Measurements from ENCODE around the gene BPHL.
"Not testable (repeated sequence)": the region's sequence is repeated elsewhere in the genome, so short reads cannot be mapped to it uniquely, and the experiment has no call there.

Gene BPHL

DNA sequence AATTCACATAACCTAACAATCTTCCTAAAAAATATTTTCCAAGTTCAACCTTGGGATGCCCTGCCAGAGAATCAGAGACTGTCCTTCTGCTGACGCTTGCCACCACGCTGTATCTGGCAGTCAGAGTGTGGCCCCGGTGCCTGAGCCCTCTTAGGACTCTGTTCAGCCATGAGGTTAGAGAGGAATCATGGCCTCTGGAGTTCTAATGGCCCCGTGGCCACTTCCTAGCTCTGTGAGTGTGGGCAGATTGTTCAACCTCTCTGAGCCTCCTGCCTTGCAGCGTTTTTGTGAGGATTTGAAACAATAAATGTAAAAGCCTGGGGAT is 2.2 kb downstream of the BPHL start:
- H3K4me3 ChIP-seq (ENCODE audit: low read depth, low read length), result no peak overlapping the region

DNA sequence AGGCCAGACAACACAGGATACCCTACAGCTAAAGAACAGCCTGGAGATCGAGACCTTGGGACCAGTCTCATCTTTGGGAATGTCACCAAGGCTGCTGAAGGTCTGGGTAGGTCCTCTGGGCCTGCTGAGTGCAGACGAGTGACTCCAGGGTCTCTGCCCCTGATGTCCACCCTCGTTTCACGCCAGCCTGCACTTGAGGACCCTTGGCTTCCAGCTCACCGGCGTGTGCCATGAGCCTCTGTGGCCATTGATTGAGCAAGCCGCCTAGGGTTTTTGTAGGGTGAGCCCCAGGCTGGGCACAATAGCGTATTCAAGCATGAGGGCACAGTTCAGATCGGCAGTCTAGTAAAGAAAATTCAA is 4.3 kb downstream of the BPHL start:
- H3K4me3 ChIP-seq (ENCODE audit: low read depth, low read length), result no peak overlapping the region

DNA sequence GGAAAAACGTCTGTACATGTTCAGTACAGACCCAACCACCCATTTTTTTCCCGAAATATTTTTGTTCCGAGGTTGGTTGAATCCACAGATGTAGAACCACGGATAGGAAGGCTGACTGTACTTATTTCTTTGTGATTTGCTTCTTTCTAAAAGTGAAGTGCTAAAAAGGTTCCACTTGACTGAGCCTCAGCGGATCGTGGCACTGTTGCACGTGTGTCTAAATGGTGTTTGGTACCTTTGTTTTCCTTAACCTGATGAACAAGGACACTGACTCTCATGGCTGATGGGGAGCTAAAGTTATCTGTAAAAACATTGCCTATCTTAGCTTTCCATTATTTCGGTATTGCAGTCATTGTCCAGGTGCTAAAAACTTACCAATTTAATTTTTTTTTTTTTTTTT is 6.2 kb downstream of the BPHL start:
- no peak overlapping the region for H3K4me3 ChIP-seq (ENCODE audit: low read depth, low read length)

DNA sequence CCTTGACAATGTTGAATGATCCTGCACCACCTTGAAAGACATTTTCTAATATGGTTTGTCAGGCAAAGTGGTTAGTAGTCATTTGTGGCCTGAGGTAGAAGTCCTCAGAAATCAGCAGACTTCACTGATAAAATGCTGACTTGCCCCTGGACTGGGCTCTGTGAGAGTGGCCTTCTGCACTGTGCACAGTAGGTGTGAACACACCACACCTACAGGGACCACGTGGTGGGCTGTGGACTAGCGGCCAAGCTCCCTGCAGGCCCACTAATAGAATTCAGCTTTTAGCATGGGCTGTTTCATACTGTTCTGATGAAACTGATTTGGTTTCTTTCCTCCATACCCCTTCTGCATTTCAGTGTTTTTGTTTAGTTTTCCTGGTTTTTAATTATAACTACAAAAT is 7.3 kb downstream of the BPHL start:
- no peak overlapping the region for H3K4me3 ChIP-seq (ENCODE audit: low read depth, low read length)

DNA sequence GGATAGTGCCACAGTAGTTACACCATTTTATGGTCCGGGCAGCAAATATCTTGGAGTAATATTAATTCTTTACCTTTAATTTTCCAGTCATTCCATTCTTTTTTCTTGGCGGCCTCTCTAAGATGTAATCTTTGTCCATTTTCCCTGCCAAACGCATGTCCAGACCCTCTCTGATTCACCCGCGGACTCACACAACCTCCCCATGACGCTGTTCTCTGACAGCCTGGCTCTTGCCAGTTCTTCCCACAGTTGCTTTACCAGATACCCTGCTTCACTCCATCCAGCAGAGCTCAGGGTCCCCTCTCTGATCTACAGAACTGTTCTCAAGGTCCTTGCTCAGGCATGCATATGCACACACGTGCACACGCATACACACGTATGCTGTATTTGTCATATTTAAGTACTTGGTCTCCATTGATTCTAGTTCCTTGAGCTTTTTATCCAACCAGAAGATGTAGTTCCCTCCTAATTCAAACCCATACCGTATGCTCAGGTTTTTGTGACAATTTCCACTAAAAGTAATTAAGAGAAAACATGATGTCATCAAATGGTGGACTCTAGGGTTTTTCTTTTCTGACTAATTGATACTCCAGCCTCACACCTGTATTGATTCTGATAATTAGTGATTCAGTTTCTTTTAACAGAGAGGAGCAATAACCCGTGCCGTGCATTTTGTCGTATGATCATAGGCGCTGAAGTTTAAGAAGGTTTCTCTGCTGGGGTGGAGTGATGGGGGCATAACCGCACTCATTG is 10.0 kb downstream of the BPHL start:
- H3K4me3 ChIP-seq (ENCODE audit: low read depth, low read length), result no peak overlapping the region

DNA sequence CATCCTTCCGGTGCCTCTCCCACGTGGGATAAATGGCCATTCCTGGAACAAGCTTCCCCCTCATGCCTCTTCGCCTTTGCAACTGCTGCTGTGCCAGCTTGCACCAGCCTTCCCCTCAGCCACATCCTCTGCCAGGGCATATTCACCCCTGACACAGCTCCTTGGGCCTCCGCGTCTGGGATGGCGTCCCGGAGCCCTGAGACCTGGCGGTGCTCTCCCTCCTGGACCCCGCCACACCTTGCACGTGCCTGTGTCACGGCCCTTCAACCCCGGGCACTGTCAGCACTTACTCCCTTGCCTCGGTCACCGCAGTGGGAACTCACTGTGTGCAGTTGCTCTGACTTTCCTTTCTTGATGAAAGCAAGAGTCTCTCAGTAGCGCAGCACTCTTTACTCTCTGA is 13.2 kb downstream of the BPHL start:
- H3K4me3 ChIP-seq (ENCODE audit: low read depth, low read length), result no peak overlapping the region

DNA sequence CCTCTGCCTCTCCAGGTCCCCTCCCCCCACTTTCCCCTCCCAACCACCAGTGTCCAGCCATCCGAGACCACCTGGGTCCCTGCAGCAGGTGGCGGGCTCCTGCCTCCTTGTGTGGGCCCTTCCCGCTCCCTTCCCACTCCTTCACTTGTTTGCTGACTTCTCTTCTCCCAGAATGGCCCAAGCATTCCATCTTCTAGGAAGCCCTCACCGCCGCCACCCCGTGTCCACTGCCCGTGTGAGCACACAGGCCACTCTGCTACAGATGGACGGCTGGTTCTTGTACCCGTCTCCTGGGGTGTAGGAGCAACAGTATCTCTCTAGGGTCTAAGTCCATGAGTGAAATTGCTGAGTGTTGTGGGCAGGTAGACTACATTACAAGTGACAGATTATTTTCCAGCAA is 15.0 kb downstream of the BPHL start:
- no peak overlapping the region for H3K4me3 ChIP-seq (ENCODE audit: low read depth, low read length)

DNA sequence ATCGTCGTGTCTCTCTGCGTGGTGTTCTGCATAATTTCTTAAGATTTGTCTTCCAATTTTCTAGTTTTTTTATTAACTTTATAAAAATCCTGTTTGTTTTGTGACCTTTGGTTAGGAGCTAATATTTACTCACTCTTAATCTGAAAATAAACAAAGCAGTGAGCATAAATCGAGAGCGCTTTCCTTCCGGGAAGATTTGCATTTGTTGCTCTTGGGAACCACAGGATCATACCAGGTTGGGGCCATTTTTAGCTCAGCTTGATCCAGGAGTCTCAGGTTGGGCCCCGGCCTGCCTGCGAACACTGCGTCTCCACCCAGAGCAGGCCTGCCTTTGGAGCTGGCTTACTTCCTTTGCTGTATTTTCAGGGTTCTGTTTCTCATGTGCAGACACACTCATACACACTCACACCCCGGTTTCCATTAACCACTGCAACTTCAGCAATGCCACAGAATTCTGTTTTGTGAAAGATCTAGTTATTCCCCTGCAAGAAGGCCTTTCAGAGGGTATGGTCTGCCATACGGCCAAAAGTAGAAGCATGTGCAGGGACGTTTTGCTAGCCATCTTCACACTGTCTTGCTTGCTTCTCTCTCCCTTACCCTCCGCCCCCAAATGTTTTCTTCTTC is 17.3 kb downstream of the BPHL start:
- H3K4me3 ChIP-seq (ENCODE audit: low read depth, low read length), result no peak overlapping the region

DNA sequence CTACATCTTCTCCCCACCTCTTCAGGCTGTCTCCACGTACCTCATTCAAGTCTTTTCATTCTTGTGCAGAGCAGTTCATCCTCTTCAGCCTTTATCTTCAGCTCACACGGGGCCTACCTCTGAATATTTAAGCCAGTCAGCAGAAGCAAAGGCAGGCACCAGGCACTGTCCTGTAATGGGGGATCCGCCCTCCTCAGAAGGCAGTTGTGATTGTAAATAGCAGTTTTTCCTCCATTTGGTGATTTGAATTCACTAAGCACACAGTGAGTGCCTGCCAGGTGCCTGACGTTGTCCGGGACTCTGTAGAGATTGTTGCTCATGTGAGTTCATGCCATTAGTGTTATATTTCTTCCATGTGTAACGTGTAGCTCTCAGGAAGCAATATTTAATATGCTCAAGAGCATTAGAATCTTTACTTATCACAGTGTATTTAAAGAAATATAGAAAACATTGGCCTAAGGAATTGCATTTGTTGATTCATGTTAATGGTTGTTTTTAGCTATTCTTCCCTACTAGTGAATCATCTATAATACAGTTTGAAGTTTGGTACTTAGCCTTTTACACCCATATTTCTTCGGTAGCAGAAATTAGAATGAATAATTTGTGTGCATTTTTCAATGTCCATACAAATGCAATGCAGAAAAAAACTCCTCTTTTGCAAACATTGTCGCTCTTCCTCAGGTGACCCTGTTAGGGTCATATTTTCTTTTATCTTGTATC is 17.9 kb downstream of the BPHL start:
- H3K4me3 ChIP-seq (ENCODE audit: low read depth, low read length), result no peak overlapping the region

DNA sequence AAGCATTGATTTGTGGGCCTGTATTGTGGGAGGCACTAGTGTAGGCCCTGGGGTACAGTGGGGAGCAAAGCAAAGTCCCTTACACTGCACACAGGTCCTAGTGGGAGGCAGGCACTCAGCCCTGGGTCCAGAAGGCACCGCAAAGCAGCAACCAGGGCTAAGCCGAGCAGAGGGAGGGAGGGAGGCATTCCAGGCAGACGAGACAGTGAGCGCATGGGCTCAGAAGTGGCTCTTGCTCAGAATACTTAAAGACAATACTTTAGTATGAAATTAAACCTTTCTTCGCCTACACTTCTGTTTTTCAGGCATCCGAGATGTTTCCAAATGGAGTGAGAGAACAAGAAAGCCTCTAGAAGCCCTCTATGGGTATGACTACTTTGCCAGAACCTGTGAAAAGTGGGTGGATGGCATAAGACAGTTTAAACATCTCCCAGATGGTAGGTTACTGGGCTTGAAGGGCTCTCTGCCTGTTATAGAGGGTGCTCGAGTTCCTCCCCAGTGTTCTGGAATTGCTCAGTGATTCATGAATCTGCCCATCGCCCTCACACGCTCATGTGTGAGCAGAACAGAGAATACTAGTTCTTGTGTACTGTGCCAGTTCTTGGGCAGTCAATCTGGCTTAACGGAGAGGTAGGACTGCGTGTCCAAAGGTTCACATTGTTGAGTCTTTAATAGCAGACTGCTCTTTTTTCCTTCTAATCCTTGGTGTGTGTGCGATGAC is 18.7 kb downstream of the BPHL start:
- H3K4me3 ChIP-seq (ENCODE audit: low read depth, low read length), result no peak overlapping the region

DNA sequence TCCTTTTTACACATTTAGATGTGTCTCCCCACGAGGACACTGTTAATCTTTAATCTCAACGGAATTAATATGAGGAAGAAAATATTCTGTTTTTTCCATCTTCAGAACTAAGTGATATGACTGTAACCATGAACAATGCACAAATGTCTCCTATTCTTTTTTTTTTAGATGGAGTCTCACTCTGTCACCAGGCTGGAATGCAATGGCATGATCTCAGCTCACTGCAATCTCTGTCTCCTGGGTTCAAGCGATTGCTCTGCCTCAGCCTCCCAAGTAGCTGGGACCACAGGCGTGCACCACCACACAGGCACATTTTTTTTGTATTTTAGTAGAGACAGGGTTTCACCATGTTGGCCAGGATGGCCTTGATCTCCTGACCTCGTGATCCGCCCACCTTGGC is 19.4 kb downstream of the BPHL start:
- H3K4me3 ChIP-seq (ENCODE audit: low read depth, low read length), result not testable (repeated sequence)

DNA sequence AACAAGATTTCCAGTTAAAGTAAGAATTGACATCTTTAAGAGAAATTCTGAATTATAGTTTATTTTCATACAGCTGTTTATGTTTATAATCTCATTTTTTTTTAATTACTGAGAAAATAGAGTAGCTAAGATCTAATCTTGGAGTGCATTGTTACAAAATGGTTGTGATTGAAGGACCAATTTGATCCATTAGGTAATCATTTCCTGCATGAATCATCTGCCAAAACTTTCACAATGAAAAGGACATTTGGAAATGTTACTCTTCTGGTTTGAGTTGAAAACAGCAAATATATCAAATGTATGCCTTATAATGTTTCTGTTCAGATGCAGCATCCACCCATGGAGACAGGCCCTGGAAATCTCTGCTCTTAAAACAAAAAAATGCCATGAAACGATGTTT is 19.8 kb downstream of the BPHL start:
- no peak overlapping the region for H3K4me3 ChIP-seq (ENCODE audit: low read depth, low read length)

DNA sequence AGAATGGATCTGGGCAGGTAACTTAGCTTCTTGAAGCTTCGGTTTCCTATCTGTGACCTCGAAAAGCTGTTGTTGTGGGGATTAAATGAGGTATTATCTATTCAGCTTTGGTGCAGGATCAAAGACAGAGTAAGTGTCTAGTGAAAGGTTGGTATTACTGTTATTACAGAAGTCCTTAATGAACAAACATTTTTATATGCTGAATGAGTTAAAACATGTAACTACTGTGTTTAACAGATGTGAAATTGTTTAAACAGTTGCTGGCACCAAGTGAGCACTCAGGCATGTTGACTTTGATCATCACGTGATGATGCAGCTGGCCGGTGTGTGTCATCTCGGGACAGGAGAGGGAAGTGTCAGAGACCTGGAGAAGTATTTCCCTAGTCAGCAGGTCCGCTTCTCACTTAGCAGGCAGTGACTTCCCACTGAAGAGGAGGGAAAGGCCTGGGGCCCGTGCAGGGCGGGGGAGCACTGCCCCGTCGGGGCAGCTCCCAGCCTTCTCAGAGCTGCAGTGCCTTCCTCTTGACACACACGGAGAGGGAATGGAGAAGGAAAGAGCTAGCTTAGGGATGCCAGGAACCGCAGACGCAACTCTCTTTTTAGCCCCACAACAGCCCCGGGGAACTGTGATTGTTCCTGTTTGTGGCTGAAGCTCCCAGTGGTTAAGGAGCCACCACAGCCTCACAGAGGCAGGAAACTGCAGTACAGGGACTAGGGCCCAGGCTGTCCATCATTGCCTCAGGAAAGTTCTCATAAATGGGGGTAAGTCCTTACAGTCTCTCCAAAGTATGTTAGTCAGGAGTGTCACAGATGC is 20.8 kb downstream of the BPHL start:
- H3K4me3 ChIP-seq (ENCODE audit: low read depth, low read length), result no peak overlapping the region

DNA sequence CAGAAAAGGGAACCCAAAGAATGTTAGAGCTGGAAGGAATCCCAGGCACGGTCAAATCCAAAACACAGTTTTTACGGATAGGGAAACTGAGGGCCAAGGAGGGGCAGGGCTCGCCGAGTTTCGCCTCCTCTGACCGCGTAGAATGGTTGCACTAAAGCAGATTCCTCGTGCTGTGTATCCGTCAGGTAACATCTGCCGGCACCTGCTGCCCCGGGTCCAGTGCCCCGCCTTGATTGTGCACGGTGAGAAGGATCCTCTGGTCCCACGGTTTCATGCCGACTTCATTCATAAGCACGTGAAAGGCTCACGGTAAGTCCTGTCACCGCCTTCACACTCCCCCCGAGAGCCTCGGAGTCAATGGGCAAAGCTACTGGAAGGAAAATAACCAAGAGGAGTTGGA is 21.7 kb downstream of the BPHL start:
- H3K4me3 ChIP-seq (ENCODE audit: low read depth, low read length), result no peak overlapping the region

DNA sequence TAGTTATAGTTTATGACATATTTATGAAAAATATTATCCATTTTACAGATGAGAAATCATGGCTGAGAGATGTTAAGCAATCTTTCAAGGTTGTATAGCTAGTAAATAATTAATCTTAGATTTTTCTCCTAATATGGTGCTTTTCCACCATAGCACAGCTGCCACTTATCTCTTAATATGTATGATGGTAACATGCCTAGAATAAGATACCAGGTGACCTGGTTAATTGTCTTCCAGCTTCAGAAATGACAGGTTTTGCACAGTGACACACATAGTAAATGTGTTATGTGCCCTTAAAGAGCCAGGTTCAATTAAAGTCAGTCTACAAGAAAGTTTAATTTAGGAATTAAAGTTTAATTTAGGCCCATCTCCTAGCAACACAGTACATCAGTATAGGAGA is 24.0 kb downstream of the BPHL start:
- no peak overlapping the region for H3K4me3 ChIP-seq (ENCODE audit: low read depth, low read length)

DNA sequence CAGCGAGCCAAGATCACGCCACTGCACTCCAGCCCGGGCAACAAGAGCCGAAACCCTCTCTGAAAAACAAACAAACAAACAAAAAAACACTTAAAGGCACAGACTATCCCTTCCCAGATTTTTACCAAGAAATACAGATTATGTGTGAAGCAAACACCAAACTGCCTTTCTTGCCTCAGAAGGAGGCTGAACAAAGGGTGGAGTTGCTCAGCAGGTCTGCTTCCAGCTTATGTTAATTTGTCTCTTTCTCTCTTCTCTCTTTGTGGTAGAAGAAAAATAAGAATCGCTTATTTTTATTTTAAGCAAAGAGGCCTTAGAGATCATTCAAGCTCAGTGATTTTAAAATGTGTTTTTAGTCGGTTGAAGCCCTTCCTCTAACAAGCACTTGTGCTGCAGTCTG is 24.6 kb downstream of the BPHL start:
- H3K4me3 ChIP-seq (ENCODE audit: low read depth, low read length), result no peak overlapping the region

DNA sequence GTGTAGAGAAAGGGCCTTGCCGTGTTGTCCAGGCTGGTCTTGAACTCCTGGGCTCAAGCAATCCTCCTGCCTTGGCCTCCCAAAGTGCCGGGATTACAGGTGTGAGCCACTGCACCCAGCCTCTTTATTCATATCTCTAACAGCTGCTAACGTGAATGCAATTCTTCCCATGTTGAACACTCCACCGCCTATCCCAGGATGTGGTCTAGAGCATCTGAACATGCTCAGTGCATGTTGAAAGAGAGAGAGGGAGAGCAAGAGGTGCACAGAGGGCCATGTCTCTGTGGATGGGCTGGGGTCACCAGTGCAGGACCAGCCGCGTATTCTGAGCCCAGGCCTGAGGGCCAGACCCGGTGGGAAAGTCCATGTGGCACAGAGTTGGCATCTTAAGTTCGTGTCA is 26.1 kb downstream of the BPHL start:
- no peak overlapping the region for H3K4me3 ChIP-seq (ENCODE audit: low read depth, low read length)

DNA sequence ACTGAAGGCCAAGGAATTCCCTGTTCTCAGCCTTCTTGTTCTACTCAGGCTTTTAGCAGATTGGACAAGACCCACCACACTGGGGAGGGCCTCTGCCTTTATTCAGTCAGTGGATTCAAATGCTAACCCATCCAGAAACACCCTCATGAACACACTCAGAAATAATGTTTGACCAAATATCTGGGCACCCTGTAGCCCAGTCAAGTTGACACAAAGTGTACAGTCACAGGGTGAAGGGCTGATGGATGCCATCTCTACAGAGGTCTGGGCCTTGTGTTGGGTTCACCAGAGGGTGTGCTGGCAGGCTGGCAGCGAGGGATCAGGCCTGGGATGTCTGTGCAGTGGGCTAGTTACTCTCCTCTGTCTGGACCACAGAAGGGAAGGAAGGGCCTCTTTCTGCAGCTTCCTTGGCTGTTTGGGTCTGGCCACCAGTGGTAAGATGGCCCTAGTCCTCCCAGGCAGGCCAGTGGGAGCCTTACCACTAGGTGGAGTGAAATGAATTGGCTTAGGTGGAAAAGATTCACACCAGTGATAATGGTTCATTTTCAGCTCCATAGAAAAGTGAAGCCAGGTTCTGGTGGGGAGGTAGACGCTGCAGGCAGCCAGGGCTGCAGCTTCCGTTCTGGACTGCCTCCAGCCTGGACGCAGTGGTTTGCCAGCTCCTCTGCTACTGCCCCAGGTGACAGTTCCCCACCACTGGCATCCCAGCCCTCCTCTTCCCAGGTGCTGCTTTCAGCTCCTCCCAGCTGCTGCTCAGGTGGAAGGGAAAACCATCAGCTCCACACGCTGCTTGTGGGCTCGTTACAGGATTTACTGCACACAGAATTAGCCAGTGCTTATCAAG is 29.6 kb downstream of the BPHL start:
- no peak overlapping the region for H3K4me3 ChIP-seq (ENCODE audit: low read depth, low read length)

DNA sequence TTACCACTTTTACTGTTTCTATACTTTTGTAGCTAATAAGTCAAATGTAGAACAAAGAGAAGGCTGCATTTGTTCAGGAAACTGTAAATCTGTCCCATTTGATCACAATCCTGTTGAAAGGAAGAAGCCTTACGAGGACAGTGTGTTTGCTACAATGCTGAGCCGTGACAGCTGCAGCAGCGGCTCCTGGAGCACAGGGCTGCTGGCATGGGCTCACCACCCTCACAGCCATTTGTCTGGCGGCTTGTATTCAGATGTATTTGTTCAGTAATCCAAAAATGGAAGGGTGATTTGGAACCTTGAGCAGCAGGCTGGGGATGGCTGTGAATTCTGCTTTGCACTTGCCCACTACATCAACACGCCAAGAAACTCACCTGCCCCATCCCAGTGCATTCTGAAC is 33.2 kb downstream of the BPHL start:
- no peak overlapping the region for H3K4me3 ChIP-seq (ENCODE audit: low read depth, low read length)

DNA sequence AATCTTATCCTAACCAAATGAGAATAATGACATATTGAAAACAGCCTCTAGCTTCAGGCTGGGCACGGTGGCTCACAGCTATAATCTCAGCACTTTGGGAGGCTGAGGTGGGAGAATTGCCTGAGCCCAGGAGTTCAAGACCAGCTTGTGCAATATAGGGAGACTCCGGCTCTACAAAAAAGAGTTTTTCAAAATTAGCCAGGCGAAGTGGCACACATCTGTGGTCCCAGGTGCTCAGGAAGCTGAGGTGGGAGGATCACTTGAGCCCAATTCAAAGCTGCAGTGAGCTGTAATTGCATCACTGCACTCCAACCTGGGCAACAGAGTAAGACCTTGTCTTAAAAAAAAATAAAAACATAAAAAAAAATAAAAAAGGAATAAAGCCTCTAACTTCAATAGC is 34.2 kb downstream of the BPHL start:
- H3K4me3 ChIP-seq (ENCODE audit: low read depth, low read length), result no peak overlapping the region
